OCI-LY7 (cell line): ENCODE data around the gene TNPO1. TPM values are rescaled to one million over a fixed set of nuclear protein-coding genes. Genes with fewer than 3 reads are reported as not detected.

ENCODE experiments used
- BruUV-seq: library from RNA; stranded (reverse); fragments of 400-500 nt; replicated peaks from 2 replicates; lab custom pipeline; 2021; lab: Mats Ljungman, UMichigan
- CTCF ChIA-PET: fragments of 300-600 bp; sonication (Branson Sonifier 250); formaldehyde crosslinking; loops from one replicate; lab custom pipeline; 2022; ENCODE audit warnings: antibody characterized with exemption; ENCODE audit not compliant: unreplicated experiment; lab: Charles Lee
- POLR2A ChIA-PET: fragments of 300-600 bp; sonication (Branson Sonifier 250); formaldehyde crosslinking; loops from one replicate; lab custom pipeline; 2022; ENCODE audit warnings: antibody characterized with exemption; lab: Charles Lee
- DNase-seq: peaks from one replicate; pipeline ENCODE4 v3.0.0-alpha.2; 2015; ENCODE audit warnings: low spot score
- H2AFZ ChIP-seq: fragments of 200-600 bp; sonication (generic), shearing (Covaris generic); 2 replicates; pipeline ENCODE4 v1.6.1; 2014; ENCODE audit warnings: mild to moderate bottlenecking, antibody characterized with exemption, low read length, moderate library complexity
- H3K27ac ChIP-seq: fragments of 200-600 bp; sonication (generic); 2 replicates; pipeline ENCODE4 v1.5.1; 2014; ENCODE audit warnings: mixed run types, low read depth, mild to moderate bottlenecking, moderate library complexity, low read length, inconsistent platforms; ENCODE audit not compliant: poor library complexity, severe bottlenecking
- H3K36me3 ChIP-seq: fragments of 200-600 bp; sonication (generic); 2 replicates; pipeline ENCODE4 v1.6.1; 2014; ENCODE audit warnings: mild to moderate bottlenecking, antibody characterized with exemption, low read length, moderate library complexity, mixed read lengths; ENCODE audit not compliant: insufficient read depth
- H3K4me1 ChIP-seq: fragments of 200-600 bp; sonication (generic); 2 replicates; pipeline ENCODE4 v1.5.1; 2014; ENCODE audit warnings: mild to moderate bottlenecking, low read length; ENCODE audit not compliant: insufficient read depth, poor library complexity, severe bottlenecking
- H3K4me2 ChIP-seq: fragments of 200-600 bp; sonication (generic); 2 replicates; pipeline ENCODE4 v1.6.1; 2014; ENCODE audit warnings: mild to moderate bottlenecking, low read length
- H3K4me3 ChIP-seq: fragments of 200-600 bp; sonication (generic); 2 replicates; pipeline ENCODE4 v1.5.1; 2014; ENCODE audit warnings: mild to moderate bottlenecking, low read depth, low read length; ENCODE audit not compliant: poor library complexity, severe bottlenecking
- H3K79me2 ChIP-seq: fragments of 200-600 bp; sonication (generic); 2 replicates; pipeline ENCODE4 v1.6.1; 2016; ENCODE audit warnings: low read depth, mild to moderate bottlenecking, low read length, moderate library complexity, mixed read lengths; ENCODE audit not compliant: insufficient read depth
- H3K9me2 ChIP-seq: fragments of 200-600 bp; sonication (generic); 2 replicates; pipeline ENCODE4 v1.6.1; 2016; ENCODE audit warnings: mild to moderate bottlenecking, low read length, mixed read lengths; ENCODE audit not compliant: insufficient read depth
- H3K9me3 ChIP-seq: fragments of 200-600 bp; sonication (generic); 2 replicates; pipeline ENCODE4 v1.6.1; 2014; ENCODE audit warnings: mild to moderate bottlenecking, mixed run types, low read length, mixed read lengths
- H4K20me1 ChIP-seq: fragments of 200-600 bp; sonication (generic); 2 replicates; pipeline ENCODE4 v1.6.1; 2014; ENCODE audit warnings: mild to moderate bottlenecking, antibody characterized with exemption, low read length, moderate library complexity, mixed read lengths; ENCODE audit not compliant: insufficient read depth
- EZH2phosphoT487 ChIP-seq: fragments of 200-600 bp; sonication (generic); IDR thresholded peaks from 2 replicates; pipeline ENCODE4 v1.6.1; 2018; ENCODE audit warnings: low read depth, borderline replicate concordance, mild to moderate bottlenecking, mixed run types, antibody characterized with exemption, low read length, moderate library complexity, mixed read lengths
- intact Hi-C: fragments of 100-400 bp; cut with micrococcal nuclease; formaldehyde crosslinking; loops from one replicate; pipeline ENCODE4 v1.10.0; 2022; ENCODE audit not compliant: unreplicated experiment
- total RNA-seq, 2 experiments: library from RNA; depleted of rRNA in 1 of 2; stranded (reverse); fragments of >200 nt in 1 of 2; shearing (Covaris generic) in 1 of 2; gene quantifications; 2 replicates each; pipeline ENCODE4 v1.2.3, GENCODE V29; 2014 to 2022
- TF ChIP-seq, protein P1 (sequence below): fragments of 200-600 bp; sonication (generic); conservative IDR thresholded peaks from 2 replicates; pipeline ENCODE4 v1.5.1; 2014; ENCODE audit warnings: mild to moderate bottlenecking, antibody characterized with exemption, low read length, moderate library complexity, mixed read lengths

Gene TNPO1
- total RNA-seq, 2 experiments from 2014 or later = 95.2 to 132 TPM

DNA sequence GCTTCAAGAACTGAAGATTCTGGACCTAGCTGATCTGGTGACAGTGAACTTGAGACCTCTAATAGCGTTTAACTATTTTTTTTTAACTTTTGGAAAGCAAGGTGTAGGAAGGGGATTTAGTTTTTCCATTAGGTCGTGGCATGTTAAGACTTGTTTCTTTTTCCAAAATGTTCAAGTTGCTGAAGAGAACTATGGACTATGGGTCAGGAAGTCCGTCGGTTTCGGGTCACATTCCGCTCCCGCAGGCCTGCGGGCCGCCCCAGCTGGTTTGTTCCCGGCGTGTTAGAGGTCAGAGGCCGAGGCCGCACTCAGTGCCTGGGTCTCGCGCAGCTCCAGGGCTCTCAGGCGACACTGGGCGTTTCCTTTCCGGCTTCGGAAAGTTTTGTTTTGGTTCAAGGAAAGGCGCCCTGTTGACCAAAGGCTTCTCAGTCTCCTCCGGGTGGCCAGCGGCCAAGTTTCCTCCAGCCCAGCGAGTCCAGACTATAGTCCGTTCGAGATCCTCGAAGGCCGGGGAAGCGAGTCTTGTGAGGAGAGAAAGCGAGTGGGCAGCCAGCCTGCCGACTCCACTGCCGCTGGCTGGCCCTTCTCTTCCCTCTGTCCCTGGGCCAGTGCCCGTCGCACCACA, 138.8 kb downstream of the TNPO1 start:
- Histone ChIP-seq H3K36me3 (no peaks in the 10 kb centered on the region), H3K79me2 (no peaks in the 10 kb centered on the region; the same call in 1 of the 2 replicates), H3K9me3 (no peaks in the 10 kb centered on the region), H4K20me1 (no peaks in the 10 kb centered on the region), H3K27ac (no peak overlapping the region), H3K4me3 (peak overlapping the region; percentile 77), H2AFZ (peak overlapping the region; percentile 95), H3K4me2 (peak overlapping the region; percentile 84), H3K4me1 (peaks cover 18% of the 10 kb centered on the region), H3K9me2 (no peaks in the 10 kb centered on the region)
- POLR2A ChIA-PET = interaction anchor here (0.7 to 0.9 kb wide), 2 partner anchors 14 to 1205 kb away, joined by 3 to 13 read pairs; no protein-coding TSS in a partner anchor
- intact Hi-C loops = loop anchor here (5.0 kb wide), 4 partner anchors 138 to 542 kb away; partner anchors contain the start of genes BTF3, FOXD1 and TNPO1
- CTCF ChIA-PET = no interaction called here
- DNase-seq = no peak
- no TSS peak for BruUV-seq
- TF ChIP-seq, protein P1, sequence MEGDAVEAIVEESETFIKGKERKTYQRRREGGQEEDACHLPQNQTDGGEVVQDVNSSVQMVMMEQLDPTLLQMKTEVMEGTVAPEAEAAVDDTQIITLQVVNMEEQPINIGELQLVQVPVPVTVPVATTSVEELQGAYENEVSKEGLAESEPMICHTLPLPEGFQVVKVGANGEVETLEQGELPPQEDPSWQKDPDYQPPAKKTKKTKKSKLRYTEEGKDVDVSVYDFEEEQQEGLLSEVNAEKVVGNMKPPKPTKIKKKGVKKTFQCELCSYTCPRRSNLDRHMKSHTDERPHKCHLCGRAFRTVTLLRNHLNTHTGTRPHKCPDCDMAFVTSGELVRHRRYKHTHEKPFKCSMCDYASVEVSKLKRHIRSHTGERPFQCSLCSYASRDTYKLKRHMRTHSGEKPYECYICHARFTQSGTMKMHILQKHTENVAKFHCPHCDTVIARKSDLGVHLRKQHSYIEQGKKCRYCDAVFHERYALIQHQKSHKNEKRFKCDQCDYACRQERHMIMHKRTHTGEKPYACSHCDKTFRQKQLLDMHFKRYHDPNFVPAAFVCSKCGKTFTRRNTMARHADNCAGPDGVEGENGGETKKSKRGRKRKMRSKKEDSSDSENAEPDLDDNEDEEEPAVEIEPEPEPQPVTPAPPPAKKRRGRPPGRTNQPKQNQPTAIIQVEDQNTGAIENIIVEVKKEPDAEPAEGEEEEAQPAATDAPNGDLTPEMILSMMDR = no peak
- TF ChIP-seq EZH2phosphoT487 = no peak

GRCh38 chr5:72955768-72956323, 139.4 kb downstream of the TNPO1 start, which contains the start of gene FCHO2:
TSS of gene FCHO2 (plus strand) at chr5:72956041. CDS start at chr5:72956097, 56 bp downstream.
- no peak within 1 kb of the TSS for H3K27ac ChIP-seq
- H3K79me2 ChIP-seq = no peaks in the 10 kb centered on the region; the same call in 1 of the 2 replicates
- peaks cover 18% of the 10 kb centered on the region for H3K4me1 ChIP-seq
- peak within 1 kb of the TSS; percentile 84 for H3K4me2 ChIP-seq
- H3K36me3 ChIP-seq = no peaks in the 10 kb centered on the region
- H4K20me1 ChIP-seq = no peaks in the 10 kb centered on the region
- peak; percentile 95 for DNase-seq
- H3K9me3 ChIP-seq = no peaks in the 10 kb centered on the region
- TF ChIP-seq, protein P1 = peak; percentile 83
- no peak for TF ChIP-seq EZH2phosphoT487
- no TSS peak for BruUV-seq
- peak within 1 kb of the TSS; percentile 77 for H3K4me3 ChIP-seq
- CTCF ChIA-PET = interaction anchor here (0.6 kb wide), 1 partner anchor 327 kb away, joined by 3 read pairs; no protein-coding TSS in a partner anchor
- POLR2A ChIA-PET = interaction anchor here (0.9 to 1.1 kb wide), 3 partner anchors 11 to 107 kb away, joined by 3 to 5 read pairs (median 3); no protein-coding TSS in a partner anchor
- intact Hi-C loops = loop anchor here (5.0 kb wide), 4 partner anchors 139 to 541 kb away; partner anchors contain the start of genes BTF3, FOXD1 and TNPO1
- no peaks in the 10 kb centered on the region for H3K9me2 ChIP-seq
- peak within 1 kb of the TSS; percentile 95 for H2AFZ ChIP-seq
